ENCODE measurements around the gene LRRFIP1.

DNA sequence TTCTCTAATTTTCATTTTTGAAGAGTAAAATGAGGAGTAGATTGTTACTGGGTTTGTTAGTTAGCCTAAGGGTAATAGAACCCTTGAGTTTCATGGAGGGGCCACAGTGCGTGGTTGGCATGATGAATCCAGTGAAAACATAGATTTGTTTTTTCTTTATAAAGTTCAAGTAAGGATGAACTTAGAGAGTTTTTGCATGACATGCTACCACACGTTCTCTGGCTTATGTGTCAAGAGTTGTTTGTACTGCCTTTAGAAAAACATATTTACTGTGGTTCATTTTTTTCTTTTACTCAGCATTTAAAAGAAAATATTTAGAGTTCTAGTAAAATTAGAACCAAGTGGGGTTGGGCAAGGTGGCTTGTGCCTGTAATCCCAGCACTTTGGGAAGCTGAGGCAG is 193.0 kb downstream of the LRRFIP1 start:
- TF ChIP-seq POLR2A (IDR thresholded peaks at IDR 0.05; ENCODE audit: low read depth) = no peak
- TF ChIP-seq POLR2AphosphoS5 (IDR thresholded peaks at IDR 0.05) = no peak
- TF ChIP-seq, protein P1, sequence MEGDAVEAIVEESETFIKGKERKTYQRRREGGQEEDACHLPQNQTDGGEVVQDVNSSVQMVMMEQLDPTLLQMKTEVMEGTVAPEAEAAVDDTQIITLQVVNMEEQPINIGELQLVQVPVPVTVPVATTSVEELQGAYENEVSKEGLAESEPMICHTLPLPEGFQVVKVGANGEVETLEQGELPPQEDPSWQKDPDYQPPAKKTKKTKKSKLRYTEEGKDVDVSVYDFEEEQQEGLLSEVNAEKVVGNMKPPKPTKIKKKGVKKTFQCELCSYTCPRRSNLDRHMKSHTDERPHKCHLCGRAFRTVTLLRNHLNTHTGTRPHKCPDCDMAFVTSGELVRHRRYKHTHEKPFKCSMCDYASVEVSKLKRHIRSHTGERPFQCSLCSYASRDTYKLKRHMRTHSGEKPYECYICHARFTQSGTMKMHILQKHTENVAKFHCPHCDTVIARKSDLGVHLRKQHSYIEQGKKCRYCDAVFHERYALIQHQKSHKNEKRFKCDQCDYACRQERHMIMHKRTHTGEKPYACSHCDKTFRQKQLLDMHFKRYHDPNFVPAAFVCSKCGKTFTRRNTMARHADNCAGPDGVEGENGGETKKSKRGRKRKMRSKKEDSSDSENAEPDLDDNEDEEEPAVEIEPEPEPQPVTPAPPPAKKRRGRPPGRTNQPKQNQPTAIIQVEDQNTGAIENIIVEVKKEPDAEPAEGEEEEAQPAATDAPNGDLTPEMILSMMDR (IDR thresholded peaks at IDR 0.05) = no peak
- no peak for TF ChIP-seq EP300 (IDR thresholded peaks at IDR 0.05)

Measured in esophagus muscularis mucosa (tissue), 4 donors.